Measurements from ENCODE around the gene CFAP251. TPM values are rescaled to one million over a fixed set of nuclear protein-coding genes. Genes with fewer than 3 reads are reported as not detected.

Gene CFAP251
- total RNA-seq, 1 experiment from 2014 or later: 0.81 TPM

- Mint-ChIP-seq H3K36me3 (ENCODE audit: insufficient read depth in 1 of 3, low read depth in 3 of 3) (no peaks in the 10 kb centered on the region), H3K4me1 (no peaks in the 10 kb centered on the region; a peak in 1 of 4 replicates), H3K4me3 (no peak overlapping the region), H3K27ac (no peak overlapping the region; a peak in 1 of 7 replicates), H3K27me3 (ENCODE audit: low read depth) (no peaks in the 10 kb centered on the region), H3K9me3 (peaks cover 3 to 5% of the 10 kb centered on the region in 2 experiments; a peak in 2 of 5 replicates)
- no peak overlapping the region for H2AK5ac ChIP-seq (ENCODE audit: insufficient read length, low read length)
- no peak overlapping the region for H2BK20ac ChIP-seq (ENCODE audit: low read depth, low read length, poor library complexity, severe bottlenecking)
- no peak overlapping the region for H2BK15ac ChIP-seq (ENCODE audit: low read depth, low read length)
- no peak for DNase-seq
- no peak overlapping the region for H3T11ph ChIP-seq (ENCODE audit: low read length)
- no peaks in the 10 kb centered on the region for H3K9me3 ChIP-seq (ENCODE audit: control insufficient read depth, low read depth, low read length)
- H4K8ac ChIP-seq (replicated peaks; ENCODE audit: insufficient read length, low read depth, low read length): no peak overlapping the region
- H4K5ac ChIP-seq (ENCODE audit: insufficient read length, low read depth, low read length): no peak overlapping the region
- no peak overlapping the region for H3K23ac ChIP-seq (ENCODE audit: insufficient read length, low read depth, low read length)
- no peak overlapping the region for H3K14ac ChIP-seq (ENCODE audit: insufficient read depth, low read length)
- no peak overlapping the region for H3K56ac ChIP-seq (ENCODE audit: insufficient read length, low read depth, low read length)
- no peak overlapping the region for H3K9ac ChIP-seq (ENCODE audit: extremely low read depth, insufficient read length, low read length)
- no peak for TF ChIP-seq CTCF (conservative IDR thresholded peaks at IDR 0.05)
- H3K4me2 ChIP-seq (ENCODE audit: insufficient read depth, insufficient read length, low read length): no peak overlapping the region
- H2AFZ ChIP-seq (ENCODE audit: low read length): no peak overlapping the region
- H2BK5ac ChIP-seq (ENCODE audit: insufficient read length, low read length): no peak overlapping the region
- no peaks in the 10 kb centered on the region for H4K20me1 ChIP-seq (ENCODE audit: control insufficient read depth, insufficient read depth, insufficient read length)
- no peak overlapping the region for H3K18ac ChIP-seq (ENCODE audit: insufficient read length, low read depth, low read length)
- no peak overlapping the region for H2BK120ac ChIP-seq (ENCODE audit: low read depth, low read length, poor library complexity, severe bottlenecking)
- no peaks in the 10 kb centered on the region for H3K4me1 ChIP-seq (ENCODE audit: insufficient read depth, low read length)
- H4K91ac ChIP-seq (ENCODE audit: insufficient read length, low read depth, low read length): no peak overlapping the region
- no CpG with 5 or more reads among the region's 6 CpGs for WGBS (ENCODE audit: extremely low coverage, insufficient read length, low lambda C conversion rate)
- no peak overlapping the region for H2BK12ac ChIP-seq (ENCODE audit: insufficient read length, low read depth, low read length)
- no peaks in the 10 kb centered on the region for H3K79me2 ChIP-seq (ENCODE audit: insufficient read depth, low read length)
- no peaks in the 10 kb centered on the region for H3K79me1 ChIP-seq (ENCODE audit: insufficient read depth, low read depth, low read length, poor library complexity, severe bottlenecking)
- H3K27ac ChIP-seq (ENCODE audit: insufficient read length, low read depth, low read length): no peak overlapping the region
- peaks cover 2% of the 10 kb centered on the region for H3K23me2 ChIP-seq (ENCODE audit: insufficient read length, low read depth, low read length, poor library complexity, severe bottlenecking)
- no peaks in the 10 kb centered on the region for H3K27me3 ChIP-seq (ENCODE audit: insufficient read depth, low read length)
- no peak overlapping the region for H3K4ac ChIP-seq (ENCODE audit: low read depth, low read length)
Measured at GRCh38 chr12:121990114-121990647, 71.8 kb downstream of the CFAP251 start.

Measured in H9 (cell line).